ENCODE results near the gene TAC4.
"Not testable (repeated sequence)": the region's sequence is repeated elsewhere in the genome, so short reads cannot be mapped to it uniquely, and the experiment has no call there.

The TAC4 gene

GRCh38 chr17:49839455-49839854, 8.4 kb downstream of the TAC4 start:
- Mint-ChIP-seq H3K4me3 (no peak overlapping the region), H3K27ac (peak overlapping the region in 1 of 2 donors; percentile 21), H3K4me1 (no peaks in the 10 kb centered on the region), H3K27me3 (no peaks in the 10 kb centered on the region), H3K9me3 (no peaks in the 10 kb centered on the region)
- no peak for DNase-seq
- ATAC-seq, result no peak

GRCh38 chr17:49836111-49837030, 11.5 kb downstream of the TAC4 start:
- no peak for ATAC-seq
- Mint-ChIP-seq H3K27me3 (no peaks in the 10 kb centered on the region), H3K4me3 (no peak overlapping the region), H3K4me1 (no peaks in the 10 kb centered on the region), H3K9me3 (no peaks in the 10 kb centered on the region), H3K27ac (no peak overlapping the region)
- no peak for DNase-seq

GRCh38 chr17:49835472-49835871, 12.4 kb downstream of the TAC4 start:
- ATAC-seq (no peak), DNase-seq (no peak)
- H3K27me3 Mint-ChIP-seq, result no peaks in the 10 kb centered on the region
- peak overlapping the region in 1 of 2 donors; percentile 10 for H3K27ac Mint-ChIP-seq
- H3K4me3 Mint-ChIP-seq, result no peak overlapping the region
- no peaks in the 10 kb centered on the region for H3K9me3 Mint-ChIP-seq
- H3K4me1 Mint-ChIP-seq, result no peaks in the 10 kb centered on the region

GRCh38 chr17:49834118-49834743, 13.6 kb downstream of the TAC4 start:
- no peak for DNase-seq
- H3K4me3 Mint-ChIP-seq, result no peak overlapping the region
- peak overlapping the region in 1 of 2 donors; percentile 60 for H3K27ac Mint-ChIP-seq

GRCh38 chr17:49832840-49833599, 14.8 kb downstream of the TAC4 start:
- DNase-seq (no peak), ATAC-seq (no peak)
- Mint-ChIP-seq H3K9me3 (no peaks in the 10 kb centered on the region), H3K27me3 (no peaks in the 10 kb centered on the region), H3K4me1 (peaks cover 11% of the 10 kb centered on the region), H3K4me3 (no peak overlapping the region), H3K27ac (peak overlapping the region; percentile 21 to 70)

More at GRCh38 chr17:49834118-49834743, 13.6 kb downstream of the TAC4 start:
- Mint-ChIP-seq H3K9me3 (no peaks in the 10 kb centered on the region), H3K4me1 (no peaks in the 10 kb centered on the region), H3K27me3 (no peaks in the 10 kb centered on the region)
- no peak for ATAC-seq

- ATAC-seq, result no peak
- Mint-ChIP-seq H3K27ac (no peak overlapping the region), H3K4me1 (peaks cover 13% of the 10 kb centered on the region), H3K27me3 (no peaks in the 10 kb centered on the region), H3K4me3 (no peak overlapping the region), H3K9me3 (no peaks in the 10 kb centered on the region)
- no peak for DNase-seq
Observed at GRCh38 chr17:49830605-49831004, 17.3 kb downstream of the TAC4 start.

GRCh38 chr17:49829026-49829425, 18.8 kb downstream of the TAC4 start:
- peak overlapping the region in 1 of 2 donors; percentile 44 for H3K27ac Mint-ChIP-seq
- ATAC-seq (no peak), DNase-seq (no peak)
- no peak overlapping the region for H3K4me3 Mint-ChIP-seq
- no peaks in the 10 kb centered on the region for H3K9me3 Mint-ChIP-seq
- no peaks in the 10 kb centered on the region for H3K27me3 Mint-ChIP-seq
- peaks cover 13% of the 10 kb centered on the region for H3K4me1 Mint-ChIP-seq

- DNase-seq, ATAC-seq, H3K4me3 Mint-ChIP-seq, H3K9me3 Mint-ChIP-seq, H3K27me3 Mint-ChIP-seq: not testable (repeated sequence)
- peaks cover 13% of the 10 kb centered on the region for H3K4me1 Mint-ChIP-seq
- peak overlapping the region; percentile 63 to 90 for H3K27ac Mint-ChIP-seq
Observed at GRCh38 chr17:49828325-49828724, 19.5 kb downstream of the TAC4 start.

GRCh38 chr17:49825645-49826044, 22.2 kb downstream of the TAC4 start:
- no peak overlapping the region for H3K4me3 Mint-ChIP-seq
- H3K27ac Mint-ChIP-seq, result no peak overlapping the region
- H3K9me3 Mint-ChIP-seq, result no peaks in the 10 kb centered on the region
- ATAC-seq (no peak), DNase-seq (no peak)
- H3K27me3 Mint-ChIP-seq, result no peaks in the 10 kb centered on the region
- peaks cover 18% of the 10 kb centered on the region for H3K4me1 Mint-ChIP-seq

GRCh38 chr17:49823614-49824013, 24.3 kb downstream of the TAC4 start:
- DNase-seq (no peak), ATAC-seq (no peak)
- Mint-ChIP-seq H3K4me3 (no peak overlapping the region), H3K9me3 (no peaks in the 10 kb centered on the region), H3K27me3 (no peaks in the 10 kb centered on the region), H3K27ac (no peak overlapping the region), H3K4me1 (peaks cover 22% of the 10 kb centered on the region)

GRCh38 chr17:49822829-49823228, 25.0 kb downstream of the TAC4 start:
- Mint-ChIP-seq H3K27ac (no peak overlapping the region), H3K4me3 (no peak overlapping the region), H3K27me3 (no peaks in the 10 kb centered on the region), H3K4me1 (peaks cover 22% of the 10 kb centered on the region), H3K9me3 (no peaks in the 10 kb centered on the region)
- ATAC-seq (no peak), DNase-seq (no peak)

GRCh38 chr17:49821916-49822315, 26.0 kb downstream of the TAC4 start:
- Mint-ChIP-seq H3K27me3 (no peaks in the 10 kb centered on the region), H3K27ac (no peak overlapping the region), H3K4me3 (no peak overlapping the region), H3K9me3 (no peaks in the 10 kb centered on the region), H3K4me1 (peaks cover 31% of the 10 kb centered on the region)
- DNase-seq (no peak), ATAC-seq (no peak)

GRCh38 chr17:49821466-49821865, 26.4 kb downstream of the TAC4 start:
- Mint-ChIP-seq H3K4me3 (no peak overlapping the region), H3K27me3 (no peaks in the 10 kb centered on the region), H3K4me1 (peaks cover 36% of the 10 kb centered on the region), H3K9me3 (no peaks in the 10 kb centered on the region), H3K27ac (no peak overlapping the region)
- ATAC-seq (no peak), DNase-seq (no peak)

- no peaks in the 10 kb centered on the region for H3K27me3 Mint-ChIP-seq
- peaks cover 41% of the 10 kb centered on the region for H3K4me1 Mint-ChIP-seq
- DNase-seq, result no peak
- ATAC-seq, result no peak
- no peak overlapping the region for H3K4me3 Mint-ChIP-seq
- H3K9me3 Mint-ChIP-seq, result no peaks in the 10 kb centered on the region
- H3K27ac Mint-ChIP-seq, result peak overlapping the region in 1 of 2 donors; percentile 25
Observed at GRCh38 chr17:49820773-49821172, 27.1 kb downstream of the TAC4 start.

GRCh38 chr17:49819651-49820050, 28.2 kb downstream of the TAC4 start:
- Mint-ChIP-seq H3K27me3 (no peaks in the 10 kb centered on the region), H3K9me3 (no peaks in the 10 kb centered on the region), H3K4me3 (no peak overlapping the region), H3K4me1 (peaks cover 50% of the 10 kb centered on the region), H3K27ac (no peak overlapping the region)
- DNase-seq (no peak), ATAC-seq (no peak)

- Mint-ChIP-seq H3K4me1 (peaks cover 54% of the 10 kb centered on the region), H3K27ac (peak overlapping the region in 1 of 2 donors; percentile 84), H3K4me3 (peak overlapping the region in 1 of 2 donors; percentile 10), H3K9me3 (no peaks in the 10 kb centered on the region), H3K27me3 (no peaks in the 10 kb centered on the region)
- DNase-seq (no peak), ATAC-seq (no peak)
Observed at GRCh38 chr17:49819138-49819537, 28.7 kb downstream of the TAC4 start.

Data from stimulated activated naive CD8-positive, alpha-beta T cell treated with anti-CD3 and anti-CD28 coated beads, Interleukin-15, amount 100 ng/mL, for 72 hours (primary cell).